K562 (cell line): ENCODE measurements around the gene TTLL11. TPM values are rescaled to one million over a fixed set of nuclear protein-coding genes. Genes with fewer than 3 reads are reported as not detected.

Experiments used
- ATAC-seq: fragments of 200-7000 bp; cut with Tn5 transposase; 3 replicates; pipeline ENCODE4 v1.9.1; 2020; ENCODE audit warnings: moderate library complexity
- BruUV-seq: library from RNA; stranded (reverse); fragments of 400-500 nt; replicated peaks from 2 replicates; lab custom pipeline; 2021; lab: Mats Ljungman, UMichigan
- CTCF ChIA-PET: fragments of 300-600 bp; formaldehyde crosslinking; extraction: SDS; loops from one replicate; lab custom pipeline; 2021; ENCODE audit warnings: low intra/inter-chr PET ratio; lab: Yijun Ruan, JAX
- POLR2A ChIA-PET: fragments of 300-600, 350-650 bp; sonication (Branson Sonifier 250); formaldehyde crosslinking; extraction: SDS; loops from one replicate; lab custom pipeline; 2021; ENCODE audit warnings: antibody characterized with exemption, inconsistent platforms; lab: Yijun Ruan, JAX
- DNase-seq, 4 experiments: peaks; one replicate each; pipeline versions ENCODE4 v3.0.0 to v3.0.0-alpha.2; 2011 to 2018; ENCODE audit warnings: low spot score in 3 of 4, mixed read lengths in 3 of 4; ENCODE audit errors: extremely low read depth in 1 of 4
- FAIRE-seq: peaks from 2 replicates; lab custom pipeline; 2011; peaks lifted over from hg19 to GRCh38; lab: Jason Lieb, UNC
- H2AFZ ChIP-seq: 2 replicates; pipeline ENCODE4 v1.6.0; 2011; ENCODE audit warnings: low read depth, low read length, control low read depth, inconsistent platforms
- H3K27ac ChIP-seq: fragments of 200-600 bp; 3 replicates; pipeline ENCODE4 v1.8.0; 2011; ENCODE audit warnings: low read depth, mild to moderate bottlenecking, control low read depth, inconsistent platforms, low read length, moderate library complexity, mixed read lengths; ENCODE audit errors: extremely low read depth
- H3K27me3 ChIP-seq, 2 experiments: fragments of 300-600 bp in 1 of 2; 2 replicates in 1 of 2; 3 replicates in 1 of 2; pipeline versions ENCODE4 v1.6.0 to v1.8.0; 2011; ENCODE audit warnings: inconsistent platforms in 2 of 2, low read length in 2 of 2, mild to moderate bottlenecking in 1 of 2, mixed read lengths in 1 of 2, moderate library complexity in 1 of 2; ENCODE audit not compliant: control insufficient read depth in 2 of 2, insufficient read depth in 2 of 2
- H3K36me3 ChIP-seq: fragments of 300-600 bp; 3 replicates; pipeline ENCODE4 v1.8.0; 2011; ENCODE audit warnings: mild to moderate bottlenecking, low read length, inconsistent platforms; ENCODE audit not compliant: control insufficient read depth, insufficient read depth
- H3K4me1 ChIP-seq, 2 experiments: fragments of 200-600 bp in 1 of 2; replicated peaks in 1 of 2; 2 replicates in 1 of 2; 3 replicates in 1 of 2; pipeline versions ENCODE4 v1.5.1 to v1.8.0; 2011; ENCODE audit warnings: inconsistent platforms in 2 of 2, low read length in 2 of 2, mild to moderate bottlenecking in 1 of 2, mixed read lengths in 1 of 2, moderate library complexity in 1 of 2; ENCODE audit not compliant: control insufficient read depth in 2 of 2, insufficient read depth in 2 of 2
- H3K4me2 ChIP-seq: 2 replicates; pipeline ENCODE4 v1.6.1; 2011; ENCODE audit warnings: low read length, control low read depth, inconsistent platforms, mixed read lengths; ENCODE audit not compliant: insufficient read depth
- H3K4me3 ChIP-seq: fragments of 200-600 bp; sonication (generic), shearing (Covaris generic); 2 replicates; pipeline ENCODE4 v1.5.1; 2016; ENCODE audit warnings: control low read depth, inconsistent platforms
- H3K79me2 ChIP-seq: fragments of 200-600 bp; 3 replicates; pipeline ENCODE4 v1.8.0; 2011; ENCODE audit warnings: low read length, inconsistent platforms; ENCODE audit not compliant: control insufficient read depth, insufficient read depth
- H3K9ac ChIP-seq, 2 experiments: 2 replicates each; pipeline versions ENCODE4 v1.6.0 to v1.6.1; 2011; ENCODE audit warnings: low read depth in 2 of 2, low read length in 2 of 2, control low read depth in 1 of 2, inconsistent platforms in 1 of 2, mild to moderate bottlenecking in 1 of 2, mixed read lengths in 1 of 2; ENCODE audit not compliant: insufficient read depth in 1 of 2
- H3K9me1 ChIP-seq: one replicate; pipeline ENCODE4 v1.6.0; 2011; ENCODE audit warnings: inconsistent platforms, mild to moderate bottlenecking, low read length, moderate library complexity; ENCODE audit not compliant: control insufficient read depth, insufficient read depth
- H3K9me3 ChIP-seq: replicated peaks from 2 replicates; pipeline ENCODE4 v1.5.1; 2011; ENCODE audit warnings: low read depth, low read length, inconsistent platforms; ENCODE audit not compliant: control insufficient read depth, insufficient read depth
- H4K20me1 ChIP-seq: replicated peaks from 2 replicates; pipeline ENCODE4 v1.6.1; 2011; ENCODE audit warnings: low read length, inconsistent platforms, mixed read lengths; ENCODE audit not compliant: control insufficient read depth, insufficient read depth
- BHLHE40 ChIP-seq: IDR thresholded peaks from 2 replicates; pipeline ENCODE4 v1.6.1; 2011; ENCODE audit warnings: low read length, improper control_type of control experiment
- E4F1 ChIP-seq: fragments of 250-450 bp; sonication (Bioruptor Pico); IDR thresholded peaks from 2 replicates; pipeline ENCODE4 v1.5.0; 2021; ENCODE audit warnings: mild to moderate bottlenecking, borderline replicate concordance
- L3MBTL2 ChIP-seq: fragments of 450-650 bp; IDR thresholded peaks from 2 replicates; pipeline ENCODE4 v1.6.1; 2016; ENCODE audit warnings: mild to moderate bottlenecking, moderate library complexity
- MBD1 ChIP-seq: fragments of 250-450 bp; sonication (Bioruptor Pico); IDR thresholded peaks from 2 replicates; pipeline ENCODE4 v1.8.0; 2022; ENCODE audit warnings: inconsistent platforms
- MLLT1 ChIP-seq, 2 experiments: fragments of 450-650 bp; IDR thresholded peaks; 2 replicates each; pipeline ENCODE4 v1.6.1; 2016
- RBFOX2 ChIP-seq: fragments of 200-400 bp; formaldehyde crosslinking; IDR thresholded peaks from 2 replicates; pipeline ENCODE4 v1.6.1; 2017; ENCODE audit warnings: low read depth, mild to moderate bottlenecking, low read length, moderate library complexity
- RBM15 ChIP-seq: fragments of 200-400 bp; formaldehyde crosslinking; IDR thresholded peaks from 2 replicates; pipeline ENCODE4 v1.6.1; 2018; ENCODE audit warnings: mild to moderate bottlenecking, low read length, moderate library complexity; ENCODE audit not compliant: insufficient read depth
- ZBTB49 ChIP-seq: sonication (generic); formaldehyde crosslinking; IDR thresholded peaks from 2 replicates; pipeline ENCODE4 v1.8.0; 2022; ENCODE audit warnings: missing genetic modification reagents, mild to moderate bottlenecking, borderline replicate concordance
- ZFP36 ChIP-seq: fragments of 150-350 bp; IDR thresholded peaks from 2 replicates; pipeline ENCODE4 v1.6.1; 2018; ENCODE audit warnings: low read length, low read depth; ENCODE audit not compliant: partially characterized antibody
- ZNF239 ChIP-seq: fragments of 250-450 bp; sonication (Bioruptor Pico); IDR thresholded peaks from 2 replicates; pipeline ENCODE4 v1.4.0; 2020; ENCODE audit warnings: mild to moderate bottlenecking
- WGBS: fragments of 100-300 bp; shearing (Covaris generic); methylation state at CpG from one replicate; pipeline ENCODE4 v1.1.6; 2016; ENCODE audit warnings: low coverage, mixed read lengths; ENCODE audit not compliant: insufficient coverage; ENCODE audit errors: missing lambda C conversion rate; 5-methylcytosine and 5-hydroxymethylcytosine counted together
- in situ Hi-C: fragments of 300-500 bp; cut with MboI; formaldehyde crosslinking; loops from 4 replicates; pipeline ENCODE4 v1.15.0; 2018; ENCODE audit warnings: inconsistent platforms, mixed read lengths
- intact Hi-C: fragments of 100-400 bp; cut with micrococcal nuclease; formaldehyde crosslinking; loops from 2 replicates; pipeline ENCODE4 v1.14.2; 2022
- polyA plus RNA-seq, 8 experiments: library from polyadenylated mRNA; depleted of rRNA in 4 of 8; stranded (reverse) in 5 of 8; unstranded in 3 of 8; fragments of >200 nt; fragmentation: Nextera tagmentation in 2 of 8; fragmentation: Illumina TruSeq in 1 of 8; extraction: Ambion mirVana in 2 of 8; extraction: Trizol in 1 of 8; gene quantifications; 2 replicates each; pipeline versions ENCODE4 v1.2.1 to v1.2.3, GENCODE V29; 2011 to 2014; ENCODE audit warnings: inconsistent platforms in 1 of 8, missing spikeins in 1 of 8
- total RNA-seq, 7 experiments: library from RNA; depleted of rRNA in 6 of 7; stranded (reverse); fragments of >200 nt in 6 of 7; fragmentation: Illumina TruSeq in 2 of 7; extraction: Trizol in 2 of 7; gene quantifications; 2 replicates each; pipeline versions ENCODE4 v1.2.1 to v1.2.3, GENCODE V29; 2011 to 2021; ENCODE audit warnings: low replicate concordance in 1 of 7

Gene TTLL11
- total and polyA plus RNA-seq, 9 of the 15 experiments (the other 6 are each of a cell fraction or from before 2014, with no cell fraction given), result 0.83 to 4.4 (median 2.7) TPM

- ChIA-PET POLR2A (no interaction called here), CTCF (no interaction called here)
- Histone ChIP-seq H3K4me1 (no peaks in the 10 kb centered on the region), H3K4me3 (no peak overlapping the region), H3K4me2 (no peak overlapping the region), H3K79me2 (no peaks in the 10 kb centered on the region), H3K9ac (no peak overlapping the region), H3K27ac (no peak overlapping the region), H3K9me3 (no peaks in the 10 kb centered on the region), H4K20me1 (no peaks in the 10 kb centered on the region), H3K36me3 (no peaks in the 10 kb centered on the region), H3K27me3 (no peaks in the 10 kb centered on the region; a peak in 1 of 5 replicates), H2AFZ (no peak overlapping the region), H3K9me1 (no peaks in the 10 kb centered on the region)
- 17% methylated on average over 2 of the region's 2 CpGs for WGBS
- no peak for DNase-seq
- in situ Hi-C loops (no loop called here), intact Hi-C loops (no loop called here)
- FAIRE-seq, result no peak
- BruUV-seq, result no TSS peak
- no peak for ATAC-seq
- TF ChIP-seq MBD1 (CRISPR knock-in tag) (no peak), L3MBTL2 (no peak), RBM15 (no peak), ZBTB49 (CRISPR knock-in tag) (no peak), ZNF239 (CRISPR knock-in tag) (no peak), ZFP36 (no peak), BHLHE40 (no peak), RBFOX2 (no peak), MLLT1 (IDR thresholded peaks at IDR 0.05) (no peak), E4F1 (CRISPR knock-in tag) (no peak)
Measured at GRCh38 chr9:122020398-122020797, 72.7 kb downstream of the TTLL11 start.
